Immature natural killer cell (primary cell): Measurements from ENCODE around the gene LMNA. TPM values are rescaled to one million over a fixed set of nuclear protein-coding genes. Genes with fewer than 3 reads are reported as not detected.
"Not testable (repeated sequence)": the region's sequence is repeated elsewhere in the genome, so short reads cannot be mapped to it uniquely, and the experiment has no call there.

Experiments
- DNase-seq, 3 donors: peaks; one replicate each; pipeline ENCODE4 v3.0.0; 2022; ENCODE audit warnings: mixed read lengths in 1 of 3
- H3K27ac Mint-ChIP-seq, 6 donors: one replicate each; pipeline ENCODE4 v1.8.0; 2020; ENCODE audit warnings: mixed read lengths in 6 of 6, mild to moderate bottlenecking in 5 of 6, inconsistent platforms in 4 of 6, moderate library complexity in 3 of 6
- H3K27me3 Mint-ChIP-seq, 3 donors: one replicate each; pipeline ENCODE4 v1.8.0; 2020 to 2021; ENCODE audit warnings: low read depth in 3 of 3, mild to moderate bottlenecking in 3 of 3, mixed read lengths in 3 of 3, moderate library complexity in 3 of 3, inconsistent platforms in 1 of 3
- H3K36me3 Mint-ChIP-seq, 3 donors: one replicate each; pipeline ENCODE4 v1.8.0; 2020; ENCODE audit warnings: mixed read lengths in 3 of 3, inconsistent platforms in 2 of 3, mild to moderate bottlenecking in 2 of 3
- H3K4me1 Mint-ChIP-seq, 2 donors: one replicate each; pipeline ENCODE4 v1.8.0; 2020; ENCODE audit warnings: inconsistent platforms in 2 of 2, mild to moderate bottlenecking in 2 of 2, mixed read lengths in 2 of 2, moderate library complexity in 1 of 2
- H3K4me3 Mint-ChIP-seq, 5 donors: one replicate each; pipeline ENCODE4 v1.8.0; 2020; ENCODE audit warnings: mild to moderate bottlenecking in 5 of 5, mixed read lengths in 5 of 5, inconsistent platforms in 3 of 5, moderate library complexity in 3 of 5
- H3K9me3 Mint-ChIP-seq, 6 donors: one replicate each; pipeline ENCODE4 v1.8.0; 2020; ENCODE audit warnings: mild to moderate bottlenecking in 6 of 6, mixed read lengths in 6 of 6, inconsistent platforms in 4 of 6, moderate library complexity in 3 of 6
- polyA plus RNA-seq, 3 donors: library from polyadenylated mRNA; unstranded; fragments of 300-500 nt; fragmentation: Illumina TruSeq; gene quantifications; one replicate each; pipeline ENCODE4 v1.2.3, GENCODE V29; 2021

LMNA gene
- polyA plus RNA-seq, 3 donors from 2014 or later, result 4.4 to 14.0 (median 10.3) TPM

DNA sequence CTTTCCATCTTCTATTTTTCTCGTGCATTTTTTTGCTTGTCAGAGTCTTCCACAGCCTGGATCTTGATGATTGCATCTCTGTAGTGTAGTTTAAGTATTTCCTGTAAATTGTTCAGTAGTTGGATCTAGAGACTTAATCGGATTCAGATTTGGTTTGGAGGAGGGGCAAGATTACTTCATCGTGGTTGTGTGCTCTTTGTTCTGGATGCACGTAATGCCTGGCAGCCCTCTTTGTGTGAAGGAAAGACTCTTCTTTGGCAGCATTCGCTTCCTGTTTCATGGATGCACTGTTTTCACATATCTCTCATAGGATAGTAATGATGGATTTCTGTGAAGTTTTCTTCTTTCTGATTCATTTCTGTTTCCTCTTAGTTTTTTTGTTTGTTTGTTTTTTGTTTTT is 53.0 kb downstream of the LMNA start:
- DNase-seq, result no peak
- Mint-ChIP-seq H3K27ac (no peak overlapping the region), H3K4me1 (no peaks in the 10 kb centered on the region), H3K27me3 (peaks cover 0 to 3% (median 2%) of the 10 kb centered on the region in 3 donors), H3K9me3 (no peaks in the 10 kb centered on the region), H3K4me3 (no peak overlapping the region), H3K36me3 (no peaks in the 10 kb centered on the region)

- DNase-seq, result no peak
- Mint-ChIP-seq H3K9me3 (no peaks in the 10 kb centered on the region), H3K27me3 (peaks cover 0 to 6% (median 2%) of the 10 kb centered on the region in 3 donors), H3K4me3 (no peak overlapping the region), H3K27ac (no peak overlapping the region), H3K4me1 (no peaks in the 10 kb centered on the region), H3K36me3 (no peaks in the 10 kb centered on the region)
Observed at GRCh38 chr1:156172696-156173470, 58.4 kb downstream of the LMNA start.

DNA sequence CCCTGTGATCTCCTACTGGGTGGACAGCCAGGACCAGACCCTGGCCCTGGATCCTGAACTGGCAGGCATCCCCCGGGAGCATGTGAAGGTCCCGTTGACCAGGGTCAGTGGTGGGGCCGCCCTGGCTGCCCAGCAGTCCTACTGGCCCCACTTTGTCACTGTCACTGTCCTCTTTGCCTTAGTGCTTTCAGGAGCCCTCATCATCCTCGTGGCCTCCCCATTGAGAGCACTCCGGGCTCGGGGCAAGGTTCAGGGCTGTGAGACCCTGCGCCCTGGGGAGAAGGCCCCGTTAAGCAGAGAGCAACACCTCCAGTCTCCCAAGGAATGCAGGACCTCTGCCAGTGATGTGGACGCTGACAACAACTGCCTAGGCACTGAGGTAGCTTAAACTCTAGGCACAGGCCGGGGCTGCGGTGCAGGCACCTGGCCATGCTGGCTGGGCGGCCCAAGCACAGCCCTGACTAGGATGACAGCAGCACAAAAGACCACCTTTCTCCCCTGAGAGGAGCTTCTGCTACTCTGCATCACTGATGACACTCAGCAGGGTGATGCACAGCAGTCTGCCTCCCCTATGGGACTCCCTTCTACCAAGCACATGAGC is 62.2 kb downstream of the LMNA start:
- Mint-ChIP-seq H3K27me3 (peaks cover 0 to 11% (median 8%) of the 10 kb centered on the region in 3 donors), H3K36me3 (no peaks in the 10 kb centered on the region), H3K9me3 (no peaks in the 10 kb centered on the region), H3K27ac (no peak overlapping the region), H3K4me1 (no peaks in the 10 kb centered on the region), H3K4me3 (no peak overlapping the region)
- DNase-seq, result no peak

DNA sequence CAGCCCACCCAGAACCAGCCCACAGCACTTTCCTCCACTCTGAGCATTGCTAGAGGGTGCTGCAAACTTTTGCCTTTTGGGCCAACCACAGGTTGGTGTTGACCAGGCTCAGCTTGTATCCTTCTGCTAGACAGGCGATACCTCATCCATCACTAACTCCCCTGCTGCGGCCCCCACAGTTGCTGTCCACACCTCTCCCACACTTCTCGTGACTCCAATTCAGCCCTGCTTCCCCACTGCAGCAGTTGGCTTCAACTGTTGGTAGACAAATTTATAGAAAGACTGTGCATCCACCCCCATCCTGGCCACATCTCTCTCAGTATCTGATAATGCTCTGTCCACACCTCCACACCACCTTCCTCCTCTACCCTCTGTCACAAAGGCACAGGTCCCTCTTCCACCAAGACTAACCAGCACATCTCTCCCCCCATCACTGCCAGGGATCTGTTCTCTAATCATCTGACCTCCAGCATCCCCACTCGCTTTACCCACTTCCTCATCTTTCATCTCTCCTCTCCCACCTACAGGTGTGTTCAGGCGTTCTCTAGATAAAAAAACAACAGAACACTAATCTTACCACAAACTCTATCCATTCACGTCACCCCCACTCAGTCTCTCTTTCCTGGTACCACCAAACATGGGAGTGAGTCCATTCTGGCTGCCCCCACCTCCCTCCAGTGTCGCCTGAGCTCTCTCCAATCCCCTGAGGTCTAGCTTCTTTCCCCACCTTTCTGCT is 63.6 kb downstream of the LMNA start:
- DNase-seq, result no peak
- Mint-ChIP-seq H3K36me3 (no peaks in the 10 kb centered on the region), H3K9me3 (no peaks in the 10 kb centered on the region), H3K4me1 (no peaks in the 10 kb centered on the region), H3K4me3 (no peak overlapping the region), H3K27ac (no peak overlapping the region), H3K27me3 (peaks cover 0 to 9% (median 8%) of the 10 kb centered on the region in 3 donors)

GRCh38 chr1:156180471-156180870 is 66.0 kb downstream of the LMNA start:
- no peak overlapping the region for H3K27ac Mint-ChIP-seq
- peaks cover 0 to 9% (median 3%) of the 10 kb centered on the region in 3 donors for H3K27me3 Mint-ChIP-seq
- no peak for DNase-seq
- H3K4me1 Mint-ChIP-seq, result no peaks in the 10 kb centered on the region
- no peak overlapping the region for H3K4me3 Mint-ChIP-seq
- H3K36me3 Mint-ChIP-seq, result no peaks in the 10 kb centered on the region
- no peaks in the 10 kb centered on the region for H3K9me3 Mint-ChIP-seq

GRCh38 chr1:156181391-156181924 is 66.9 kb downstream of the LMNA start:
- not testable (repeated sequence) for H3K27ac Mint-ChIP-seq, H3K36me3 Mint-ChIP-seq

GRCh38 chr1:156182010-156182779 is 67.7 kb downstream of the LMNA start:
- H3K27ac Mint-ChIP-seq, H3K4me1 Mint-ChIP-seq, H3K4me3 Mint-ChIP-seq, H3K36me3 Mint-ChIP-seq, DNase-seq, H3K9me3 Mint-ChIP-seq, H3K27me3 Mint-ChIP-seq: not testable (repeated sequence)

More at GRCh38 chr1:156181391-156181924, 66.9 kb downstream of the LMNA start:
- H3K4me3 Mint-ChIP-seq, H3K27me3 Mint-ChIP-seq, H3K9me3 Mint-ChIP-seq, H3K4me1 Mint-ChIP-seq, DNase-seq: not testable (repeated sequence)

DNA sequence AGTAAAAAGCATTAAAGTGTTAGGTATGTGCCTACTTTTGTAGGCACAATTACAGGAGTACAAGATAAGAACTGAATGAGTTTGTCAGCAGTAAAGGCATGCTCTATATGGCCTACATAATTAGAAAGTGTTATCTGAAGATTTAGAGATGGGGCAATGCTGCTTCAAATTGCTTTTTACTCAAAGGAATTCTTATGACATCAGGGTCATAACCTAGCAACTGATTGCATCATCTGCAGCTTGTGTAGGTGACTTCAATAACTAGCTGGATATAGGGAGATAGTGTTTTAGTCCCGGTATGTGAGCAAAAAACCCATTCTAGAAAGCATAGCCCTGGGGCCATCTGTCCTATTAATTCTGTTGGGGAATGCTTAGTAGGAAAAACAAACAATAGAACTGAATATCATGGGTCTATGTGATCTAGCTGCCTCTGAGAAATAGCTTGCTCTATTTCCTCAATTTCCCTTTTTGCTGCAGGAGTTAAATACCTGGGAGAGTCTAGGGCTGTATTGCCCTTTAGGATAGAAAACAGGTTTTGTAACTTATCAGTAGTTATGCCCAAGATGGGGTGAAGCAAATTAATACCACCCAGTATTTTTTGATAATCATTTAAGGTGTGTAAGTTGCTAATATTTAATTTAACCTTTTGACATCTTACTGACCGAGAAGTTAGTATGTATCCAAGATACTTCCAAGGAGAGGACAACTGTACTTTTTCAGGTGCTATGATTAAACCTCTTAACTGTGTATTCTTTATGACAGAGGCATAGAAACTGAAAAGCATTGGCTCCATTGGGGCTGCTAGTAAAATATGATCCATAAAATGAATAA is 72.1 kb downstream of the LMNA start:
- not testable (repeated sequence) for DNase-seq, H3K4me3 Mint-ChIP-seq, H3K27me3 Mint-ChIP-seq, H3K27ac Mint-ChIP-seq, H3K36me3 Mint-ChIP-seq, H3K9me3 Mint-ChIP-seq, H3K4me1 Mint-ChIP-seq

Other genes with a start within 250 kb of the LMNA start
- gene RIT1, start 203.4 kb upstream of the LMNA start, polyA plus RNA-seq, result 10 to 100 TPM; 27.1 to 33.5 (median 29.0) TPM
- 1 to 10 TPM; 1.0 to 7.0 (median 4.1) TPM for gene KHDC4, start 180.3 kb upstream of the LMNA start, polyA plus RNA-seq
- under 1 TPM in 1 of 3 donors, not detected in 2; 0.78 TPM for gene RXFP4, start 173.1 kb upstream of the LMNA start, polyA plus RNA-seq
- gene ARHGEF2, start 136.2 kb upstream of the LMNA start, polyA plus RNA-seq, result 10 to 100 TPM in 2 of 3 donors, 1 to 10 TPM in 1; 7.2 to 33.5 (median 11.7) TPM
- 100 to 1,000 TPM; 469 to 608 (median 563) TPM for gene SSR2, start 93.8 kb upstream of the LMNA start, polyA plus RNA-seq
- gene UBQLN4, start 60.9 kb upstream of the LMNA start, polyA plus RNA-seq, result 10 to 100 TPM in 1 of 3 donors, 1 to 10 TPM in 2; 5.0 to 10.8 (median 7.6) TPM
- 100 to 1,000 TPM; 144 to 204 (median 160) TPM for gene LAMTOR2, start 59.9 kb upstream of the LMNA start, polyA plus RNA-seq
- not detected for gene RAB25, start 53.6 kb upstream of the LMNA start, polyA plus RNA-seq
- gene MEX3A, start 32.2 kb upstream of the LMNA start, polyA plus RNA-seq, result not detected
- gene SEMA4A, start 38.9 kb downstream of the LMNA start, polyA plus RNA-seq, result 10 to 100 TPM in 1 of 3 donors, 1 to 10 TPM in 2; 2.5 to 12.4 (median 3.2) TPM
- 10 to 100 TPM in 2 of 3 donors, 1 to 10 TPM in 1; 5.5 to 21.5 (median 12.1) TPM for gene SLC25A44, start 79.4 kb downstream of the LMNA start, polyA plus RNA-seq
- gene PMF1, start 98.3 kb downstream of the LMNA start, polyA plus RNA-seq, result 100 to 1,000 TPM in 2 of 3 donors, 10 to 100 TPM in 1; 67.3 to 122 (median 100) TPM
- gene BGLAP, start 127.5 kb downstream of the LMNA start, polyA plus RNA-seq, result not detected
- 1 to 10 TPM; 1.3 to 2.5 (median 2.1) TPM for gene PAQR6, start 133.3 kb downstream of the LMNA start, polyA plus RNA-seq
- 10 to 100 TPM in 1 of 3 donors, 1 to 10 TPM in 2; 3.8 to 29.4 (median 8.5) TPM for gene SMG5, start 168.1 kb downstream of the LMNA start, polyA plus RNA-seq
- gene TMEM79, start 169.6 kb downstream of the LMNA start, polyA plus RNA-seq, result 1 to 10 TPM; 2.0 to 6.5 (median 2.7) TPM
- 10 to 100 TPM; 22.6 to 27.2 (median 26.3) TPM for gene GLMP, start 181.0 kb downstream of the LMNA start, polyA plus RNA-seq
- not detected for gene VHLL, start 184.6 kb downstream of the LMNA start, polyA plus RNA-seq
- gene CCT3, start 223.6 kb downstream of the LMNA start, polyA plus RNA-seq, result 100 to 1,000 TPM; 174 to 225 (median 177) TPM
- under 1 TPM in 1 of 3 donors, not detected in 2; 0.62 TPM for gene TSACC, start 223.8 kb downstream of the LMNA start, polyA plus RNA-seq